Uterus (tissue), 2 donors: ENCODE measurements around the gene TLN1.

Experiments used
- POLR2A ChIP-seq, 2 donors: fragments of 450-650 bp; IDR thresholded peaks; one replicate each; pipeline ENCODE4 v1.6.1; 2016; ENCODE audit warnings: antibody characterized with exemption in 2 of 2, mild to moderate bottlenecking in 1 of 2, moderate library complexity in 1 of 2
- TF ChIP-seq, protein P1 (sequence below), 4 experiments: fragments of 200-600 bp in 2 of 4; fragments of 450-650 bp in 2 of 4; sonication (generic) in 2 of 4; IDR thresholded peaks; one replicate each; pipeline ENCODE4 v1.5.1; 2016 to 2019; ENCODE audit warnings: antibody characterized with exemption in 4 of 4, mild to moderate bottlenecking in 2 of 4, moderate library complexity in 1 of 4

- TF ChIP-seq, protein P1, sequence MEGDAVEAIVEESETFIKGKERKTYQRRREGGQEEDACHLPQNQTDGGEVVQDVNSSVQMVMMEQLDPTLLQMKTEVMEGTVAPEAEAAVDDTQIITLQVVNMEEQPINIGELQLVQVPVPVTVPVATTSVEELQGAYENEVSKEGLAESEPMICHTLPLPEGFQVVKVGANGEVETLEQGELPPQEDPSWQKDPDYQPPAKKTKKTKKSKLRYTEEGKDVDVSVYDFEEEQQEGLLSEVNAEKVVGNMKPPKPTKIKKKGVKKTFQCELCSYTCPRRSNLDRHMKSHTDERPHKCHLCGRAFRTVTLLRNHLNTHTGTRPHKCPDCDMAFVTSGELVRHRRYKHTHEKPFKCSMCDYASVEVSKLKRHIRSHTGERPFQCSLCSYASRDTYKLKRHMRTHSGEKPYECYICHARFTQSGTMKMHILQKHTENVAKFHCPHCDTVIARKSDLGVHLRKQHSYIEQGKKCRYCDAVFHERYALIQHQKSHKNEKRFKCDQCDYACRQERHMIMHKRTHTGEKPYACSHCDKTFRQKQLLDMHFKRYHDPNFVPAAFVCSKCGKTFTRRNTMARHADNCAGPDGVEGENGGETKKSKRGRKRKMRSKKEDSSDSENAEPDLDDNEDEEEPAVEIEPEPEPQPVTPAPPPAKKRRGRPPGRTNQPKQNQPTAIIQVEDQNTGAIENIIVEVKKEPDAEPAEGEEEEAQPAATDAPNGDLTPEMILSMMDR (IDR thresholded peaks at IDR 0.05), result no peak
- TF ChIP-seq POLR2A (IDR thresholded peaks at IDR 0.05), result no peak
These were observed 40.2 kb downstream of the TLN1 start for GRCh38 chr9:35691757-35692301.
